ENCODE results near the gene TNNI3.
"Not testable (repeated sequence)": the region's sequence is repeated elsewhere in the genome, so short reads cannot be mapped to it uniquely, and the experiment has no call there.

The TNNI3 gene

DNA sequence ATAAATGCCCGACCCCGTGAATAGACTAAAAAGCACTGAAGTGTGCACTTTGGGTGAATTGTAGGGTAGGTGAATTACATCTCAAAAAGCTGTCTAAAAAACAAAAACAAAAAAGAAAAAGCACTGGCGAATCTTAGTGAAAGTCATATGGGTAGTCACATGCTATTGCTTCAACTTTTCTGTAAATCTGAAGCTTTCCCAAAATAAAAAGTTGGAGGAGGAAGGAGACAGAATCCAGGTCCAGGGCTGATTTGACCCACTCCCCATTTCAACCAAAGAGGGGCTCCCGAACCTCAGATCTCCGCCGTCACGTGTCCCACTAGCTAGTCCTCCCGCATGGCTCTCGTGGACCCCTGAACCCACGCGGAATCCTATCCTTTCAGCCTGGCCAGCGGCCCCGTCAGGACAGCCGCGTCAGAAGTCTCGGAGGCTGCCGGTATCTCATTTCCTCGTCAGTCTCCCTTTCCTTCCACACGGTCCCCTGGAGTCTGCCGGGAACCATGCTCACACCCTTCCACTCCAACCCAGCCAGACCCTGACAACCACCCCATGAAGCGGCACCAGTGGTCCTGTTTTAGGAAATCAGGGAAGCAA, 46.2 kb downstream of the TNNI3 start:
- peaks cover 19 to 22% of the 10 kb centered on the region in 2 experiments for H3K4me1 ChIP-seq (ENCODE audit: control insufficient read depth in 1 of 2, insufficient read depth in 2 of 2, low read length in 2 of 2)
- no peak overlapping the region for H3K23ac ChIP-seq (ENCODE audit: low read length)
- H2BK12ac ChIP-seq (ENCODE audit: low read length), result no peak overlapping the region
- peaks cover 2% of the 10 kb centered on the region for H3K9me3 ChIP-seq (ENCODE audit: insufficient read depth, low read depth, low read length)
- H4K8ac ChIP-seq (ENCODE audit: low read depth, low read length), result no peak overlapping the region
- H3K9ac ChIP-seq (ENCODE audit: low read length), result no peak overlapping the region
- H3K4me2 ChIP-seq (ENCODE audit: low read length), result no peak overlapping the region
- no peak overlapping the region for H2AK5ac ChIP-seq (ENCODE audit: low read length)
- H3K36me3 ChIP-seq (ENCODE audit: control insufficient read depth in 1 of 2, insufficient read depth in 2 of 2, low read length in 2 of 2), result peaks cover 35 to 37% of the 10 kb centered on the region in 2 experiments
- H3K14ac ChIP-seq (ENCODE audit: low read length), result no peak overlapping the region
- no peak overlapping the region for H4K91ac ChIP-seq (ENCODE audit: low read depth, low read length)
- no peak overlapping the region for H3K4me3 ChIP-seq (ENCODE audit: low read depth, low read length)
- no peak overlapping the region for H2BK5ac ChIP-seq (ENCODE audit: low read depth, low read length, poor library complexity)
- no peaks in the 10 kb centered on the region for H3K27me3 ChIP-seq (ENCODE audit: insufficient read depth, low read length)
- no peak overlapping the region for H4K12ac ChIP-seq (ENCODE audit: low read depth, low read length)
- no peak overlapping the region for H3K18ac ChIP-seq (ENCODE audit: low read length)
- peaks cover 10% of the 10 kb centered on the region for H3K79me2 ChIP-seq (ENCODE audit: control insufficient read depth, insufficient read depth, low read length, poor library complexity)
- H2BK120ac ChIP-seq (ENCODE audit: insufficient read depth, low read length, poor library complexity), result no peak overlapping the region
- no peak for DNase-seq
- WGBS (ENCODE audit: extremely low coverage, insufficient coverage, insufficient read length), result no CpG with 5 or more reads among the region's 21 CpGs
- H3K79me1 ChIP-seq (ENCODE audit: low read length), result no peaks in the 10 kb centered on the region
- no peak overlapping the region for H3K27ac ChIP-seq (ENCODE audit: low read depth, low read length)
- no peak overlapping the region for H2AFZ ChIP-seq (ENCODE audit: insufficient read depth, low read length, poor library complexity)
- H3K4ac ChIP-seq (ENCODE audit: low read depth, low read length), result no peak overlapping the region

DNA sequence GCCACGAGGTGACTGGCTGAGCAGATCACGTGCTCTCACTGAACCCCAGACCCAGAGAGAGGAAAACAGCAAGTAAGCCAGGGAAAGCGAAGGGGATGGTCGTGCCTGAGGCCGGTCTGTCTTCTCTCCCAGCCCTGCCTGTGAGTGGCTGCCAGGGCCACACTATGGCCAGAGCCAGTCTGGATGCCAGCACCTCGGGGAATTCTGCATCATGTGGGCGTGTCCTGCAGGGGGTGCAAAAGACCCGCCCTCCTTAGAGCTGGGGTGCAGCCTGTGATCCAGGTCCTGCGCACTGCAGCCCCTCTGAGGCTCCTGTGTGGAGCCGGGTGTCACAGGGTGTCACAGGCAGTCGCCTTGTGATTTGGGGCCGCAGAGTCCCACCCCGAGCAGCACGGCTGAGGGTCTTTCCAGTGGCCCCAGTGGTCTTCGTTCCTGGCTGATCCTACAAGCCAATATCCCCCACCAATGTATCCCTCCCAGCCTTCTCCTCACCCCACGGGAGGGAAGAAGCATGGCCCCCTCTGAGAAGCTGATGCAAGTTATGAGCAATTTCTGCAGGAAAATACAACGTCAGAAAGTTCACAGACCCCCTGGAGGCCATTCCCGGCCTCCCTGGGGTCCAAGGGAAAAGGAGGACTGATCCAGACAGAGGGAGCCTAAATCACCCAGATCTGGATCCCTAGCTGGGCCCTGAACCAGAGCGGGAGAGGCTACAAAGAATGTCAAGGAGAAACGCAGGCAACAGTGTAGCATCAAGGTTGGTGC, 47.8 kb downstream of the TNNI3 start:
- Histone ChIP-seq H2BK12ac (ENCODE audit: low read length) (no peak overlapping the region), H3K36me3 (ENCODE audit: control insufficient read depth in 1 of 2, insufficient read depth in 2 of 2, low read length in 2 of 2) (peaks cover 36 to 37% of the 10 kb centered on the region in 2 experiments), H3K4me1 (ENCODE audit: control insufficient read depth in 1 of 2, insufficient read depth in 2 of 2, low read length in 2 of 2) (peaks cover 12% of the 10 kb centered on the region in 2 experiments), H3K14ac (ENCODE audit: low read length) (no peak overlapping the region), H4K8ac (ENCODE audit: low read depth, low read length) (no peak overlapping the region), H3K23ac (ENCODE audit: low read length) (no peak overlapping the region), H3K79me1 (ENCODE audit: low read length) (no peaks in the 10 kb centered on the region), H4K12ac (ENCODE audit: low read depth, low read length) (no peak overlapping the region), H3K9me3 (ENCODE audit: insufficient read depth, low read depth, low read length) (peaks cover 2% of the 10 kb centered on the region), H3K27ac (ENCODE audit: low read depth, low read length) (no peak overlapping the region), H3K4ac (ENCODE audit: low read depth, low read length) (no peak overlapping the region), H3K9ac (ENCODE audit: low read length) (no peak overlapping the region), H3K4me2 (ENCODE audit: low read length) (no peak overlapping the region), H4K91ac (ENCODE audit: low read depth, low read length) (no peak overlapping the region), H3K18ac (ENCODE audit: low read length) (no peak overlapping the region), H2BK120ac (ENCODE audit: insufficient read depth, low read length, poor library complexity) (no peak overlapping the region), H2BK5ac (ENCODE audit: low read depth, low read length, poor library complexity) (no peak overlapping the region), H2AFZ (ENCODE audit: insufficient read depth, low read length, poor library complexity) (no peak overlapping the region), H3K27me3 (ENCODE audit: insufficient read depth, low read length) (no peaks in the 10 kb centered on the region), H3K4me3 (ENCODE audit: low read depth, low read length) (no peak overlapping the region), H3K79me2 (ENCODE audit: control insufficient read depth, insufficient read depth, low read length, poor library complexity) (no peaks in the 10 kb centered on the region), H2AK5ac (ENCODE audit: low read length) (no peak overlapping the region)
- no peak for DNase-seq
- WGBS (ENCODE audit: extremely low coverage, insufficient coverage, insufficient read length), result no CpG with 5 or more reads among the region's 20 CpGs

DNA sequence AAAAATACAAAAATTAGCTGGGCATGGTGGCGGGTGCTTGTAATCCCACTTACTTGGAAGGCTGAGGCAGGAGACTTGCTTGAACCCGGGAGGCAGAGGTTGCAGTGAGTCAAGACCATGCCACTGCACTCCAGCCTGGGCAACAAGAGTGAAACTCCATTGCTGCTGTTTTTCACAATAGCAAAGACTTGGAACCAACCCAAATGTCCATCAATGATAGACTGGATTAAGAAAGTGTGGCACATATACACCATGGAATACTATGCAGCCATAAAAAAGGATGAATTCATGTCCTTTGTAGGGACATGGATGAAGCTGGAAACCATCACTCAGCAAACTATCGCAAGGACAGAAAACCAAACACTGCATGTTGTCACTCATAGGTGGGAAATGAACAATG, 50.3 kb downstream of the TNNI3 start:
- not testable (repeated sequence) for H2BK120ac ChIP-seq (ENCODE audit: insufficient read depth, low read length, poor library complexity); H3K79me1 ChIP-seq (ENCODE audit: low read length); DNase-seq; H4K8ac ChIP-seq (ENCODE audit: low read depth, low read length); H3K4me1 ChIP-seq (ENCODE audit: control insufficient read depth in 1 of 2, insufficient read depth in 2 of 2, low read length in 2 of 2); H3K14ac ChIP-seq (ENCODE audit: low read length); H4K91ac ChIP-seq (ENCODE audit: low read depth, low read length); H2BK5ac ChIP-seq (ENCODE audit: low read depth, low read length, poor library complexity); H2AK5ac ChIP-seq (ENCODE audit: low read length); H4K12ac ChIP-seq (ENCODE audit: low read depth, low read length); H3K27me3 ChIP-seq (ENCODE audit: insufficient read depth, low read length); H3K9me3 ChIP-seq (ENCODE audit: insufficient read depth, low read depth, low read length); H3K4me2 ChIP-seq (ENCODE audit: low read length); H3K4me3 ChIP-seq (ENCODE audit: low read depth, low read length); H3K4ac ChIP-seq (ENCODE audit: low read depth, low read length); H3K18ac ChIP-seq (ENCODE audit: low read length); H3K27ac ChIP-seq (ENCODE audit: low read depth, low read length); H3K23ac ChIP-seq (ENCODE audit: low read length); H3K79me2 ChIP-seq (ENCODE audit: control insufficient read depth, insufficient read depth, low read length, poor library complexity); H3K9ac ChIP-seq (ENCODE audit: low read length); H2BK12ac ChIP-seq (ENCODE audit: low read length); H2AFZ ChIP-seq (ENCODE audit: insufficient read depth, low read length, poor library complexity)
- no CpG with 5 or more reads among the region's 3 CpGs for whole genome bisulfite sequencing (ENCODE audit: extremely low coverage, insufficient coverage, insufficient read length)
- H3K36me3 ChIP-seq (ENCODE audit: control insufficient read depth in 1 of 2, insufficient read depth in 2 of 2, low read length in 2 of 2), result peaks cover 39 to 40% of the 10 kb centered on the region in 2 experiments

DNA sequence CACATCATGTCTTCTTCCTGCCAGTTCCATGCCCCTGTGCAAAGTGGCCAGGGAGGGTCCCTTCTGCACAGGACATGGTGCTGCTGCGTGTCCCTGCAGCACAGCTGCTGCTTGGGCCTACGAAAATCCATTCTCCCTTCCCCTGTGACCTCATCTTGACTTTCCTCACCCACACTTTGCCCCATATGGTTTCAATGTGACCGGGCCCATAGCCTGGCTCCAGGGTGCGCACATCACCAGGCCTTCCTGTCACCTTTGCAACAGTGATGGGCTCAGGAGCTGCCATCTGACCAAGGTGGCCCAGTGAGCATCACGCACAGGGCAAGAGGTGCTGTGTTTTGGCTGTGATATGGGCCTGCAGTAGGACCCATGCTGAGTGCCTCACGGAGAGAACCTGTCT, 50.9 kb downstream of the TNNI3 start:
- no peak overlapping the region for H2BK5ac ChIP-seq (ENCODE audit: low read depth, low read length, poor library complexity)
- no CpG with 5 or more reads among the region's 6 CpGs for WGBS (ENCODE audit: extremely low coverage, insufficient coverage, insufficient read length)

More for the DNA sequence above, 50.9 kb downstream of the TNNI3 start:
- no peak overlapping the region for H2BK12ac ChIP-seq (ENCODE audit: low read length)
- H2AK5ac ChIP-seq (ENCODE audit: low read length), result no peak overlapping the region
- H3K4me2 ChIP-seq (ENCODE audit: low read length), result no peak overlapping the region
- peaks cover 39 to 42% of the 10 kb centered on the region in 2 experiments for H3K36me3 ChIP-seq (ENCODE audit: control insufficient read depth in 1 of 2, insufficient read depth in 2 of 2, low read length in 2 of 2)
- DNase-seq, result no peak
- H4K12ac ChIP-seq (ENCODE audit: low read depth, low read length), result no peak overlapping the region
- H3K14ac ChIP-seq (ENCODE audit: low read length), result no peak overlapping the region
- no peak overlapping the region for H3K4me3 ChIP-seq (ENCODE audit: low read depth, low read length)
- H3K79me1 ChIP-seq (ENCODE audit: low read length), result no peaks in the 10 kb centered on the region
- no peaks in the 10 kb centered on the region for H3K79me2 ChIP-seq (ENCODE audit: control insufficient read depth, insufficient read depth, low read length, poor library complexity)
- no peak overlapping the region for H2BK120ac ChIP-seq (ENCODE audit: insufficient read depth, low read length, poor library complexity)
- no peaks in the 10 kb centered on the region for H3K27me3 ChIP-seq (ENCODE audit: insufficient read depth, low read length)
- no peak overlapping the region for H4K8ac ChIP-seq (ENCODE audit: low read depth, low read length)
- no peaks in the 10 kb centered on the region for H3K4me1 ChIP-seq (ENCODE audit: control insufficient read depth in 1 of 2, insufficient read depth in 2 of 2, low read length in 2 of 2)
- H3K18ac ChIP-seq (ENCODE audit: low read length), result no peak overlapping the region
- H3K27ac ChIP-seq (ENCODE audit: low read depth, low read length), result no peak overlapping the region
- H3K9me3 ChIP-seq (ENCODE audit: insufficient read depth, low read depth, low read length), result peaks cover 7% of the 10 kb centered on the region
- H4K91ac ChIP-seq (ENCODE audit: low read depth, low read length), result no peak overlapping the region
- no peak overlapping the region for H3K9ac ChIP-seq (ENCODE audit: low read length)
- no peak overlapping the region for H3K4ac ChIP-seq (ENCODE audit: low read depth, low read length)
- H3K23ac ChIP-seq (ENCODE audit: low read length), result no peak overlapping the region
- no peak overlapping the region for H2AFZ ChIP-seq (ENCODE audit: insufficient read depth, low read length, poor library complexity)
